ENCODE data around the gene C6orf132. TPM values are rescaled to one million over a fixed set of nuclear protein-coding genes. Genes with fewer than 3 reads are reported as not detected.

The C6orf132 gene
- total and polyA plus RNA-seq, 2 of the 8 experiments (the other 6 are each of a cell fraction or from before 2014, with no cell fraction given) = 31.5 to 64.0 TPM

DNA sequence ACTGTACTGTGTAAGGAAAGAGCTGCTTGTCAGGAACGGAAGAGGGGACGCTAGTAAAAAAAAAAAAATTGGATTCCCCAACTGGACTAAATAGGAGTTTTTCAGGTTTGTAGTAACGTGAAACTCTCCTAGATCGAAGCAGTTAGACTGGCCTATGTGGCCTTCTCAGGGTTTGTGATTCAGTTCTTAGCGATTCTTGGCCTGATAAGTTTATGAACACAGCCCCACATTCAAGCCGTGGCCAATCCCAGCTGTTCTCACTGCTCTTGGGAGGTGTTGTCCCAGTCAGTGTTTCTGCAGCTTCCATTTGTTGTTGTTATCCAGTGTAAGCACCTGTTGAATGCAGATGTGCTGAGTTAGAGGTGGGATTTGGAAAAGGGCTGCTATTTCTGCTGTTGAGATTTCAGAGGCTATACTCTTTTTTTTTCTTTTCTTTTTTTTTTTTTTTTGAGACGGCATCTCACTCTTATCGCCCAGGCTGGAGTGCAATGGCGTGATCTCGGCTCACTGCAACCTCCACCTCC lies 62.4 kb downstream of the C6orf132 start (continued):
- TF ChIP-seq CTCF (IDR thresholded peaks at IDR 0.05; ENCODE audit: control extremely low read depth in 1 of 3, insufficient read depth in 1 of 3, low read depth in 1 of 3, low read length in 3 of 3) = no peak
- TF ChIP-seq POU5F1 (IDR thresholded peaks at IDR 0.05; ENCODE audit: low read depth, low read length) = no peak
- no peak for TF ChIP-seq SIRT6 (IDR thresholded peaks at IDR 0.05; ENCODE audit: low read length)
- no peak for TF ChIP-seq TEAD4 (IDR thresholded peaks at IDR 0.05; ENCODE audit: low read depth, low read length)
- no peak for TF ChIP-seq ZNF274 (IDR thresholded peaks at IDR 0.05; ENCODE audit: borderline replicate concordance, extremely low read depth, low read length)
- no peak for TF ChIP-seq EGR1 (IDR thresholded peaks at IDR 0.05; ENCODE audit: borderline replicate concordance, low read depth, low read length)
- TF ChIP-seq CEBPB (IDR thresholded peaks at IDR 0.05; ENCODE audit: low read depth, low read length) = no peak
- TF ChIP-seq NANOG (IDR thresholded peaks at IDR 0.05; ENCODE audit: insufficient read depth, low read depth, low read length, poor library complexity, severe bottlenecking) = no peak
- TF ChIP-seq NRF1 (IDR thresholded peaks at IDR 0.05; ENCODE audit: low read depth, low read length) = no peak

Measured in H1 (cell line).